Fibroblast of skin of abdomen (primary cell): ENCODE results near the gene NOS1.
"Not testable (repeated sequence)": the region's sequence is repeated elsewhere in the genome, so short reads cannot be mapped to it uniquely, and the experiment has no call there.

Experiments
- DNase-seq: peaks from one replicate; pipeline ENCODE4 v3.0.0-alpha.2; 2013

NOS1 gene

DNA sequence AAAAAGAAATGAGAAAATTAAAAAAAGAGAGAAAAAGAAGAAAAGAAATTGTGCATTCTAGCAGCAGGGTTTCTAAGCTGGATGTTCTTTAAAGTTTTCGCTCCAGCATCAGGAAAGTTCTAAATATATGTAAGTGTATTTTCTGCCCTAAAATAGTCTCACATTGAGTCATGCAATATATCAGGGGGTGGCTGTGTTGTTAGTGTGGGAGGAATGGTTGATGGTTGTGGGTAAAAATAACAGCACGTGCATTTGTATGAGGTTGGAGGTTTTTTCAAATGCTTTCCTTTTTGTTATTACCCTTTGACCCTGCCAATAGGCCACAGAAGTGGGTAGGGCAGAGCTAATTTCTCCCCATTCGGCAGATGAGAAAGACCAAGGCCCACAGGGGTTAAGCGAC lies 106.0 kb downstream of the NOS1 start:
- no peak for DNase-seq

- DNase-seq, result no peak
These were observed 117.9 kb downstream of the NOS1 start for GRCh38 chr12:117243488-117243887.

DNA sequence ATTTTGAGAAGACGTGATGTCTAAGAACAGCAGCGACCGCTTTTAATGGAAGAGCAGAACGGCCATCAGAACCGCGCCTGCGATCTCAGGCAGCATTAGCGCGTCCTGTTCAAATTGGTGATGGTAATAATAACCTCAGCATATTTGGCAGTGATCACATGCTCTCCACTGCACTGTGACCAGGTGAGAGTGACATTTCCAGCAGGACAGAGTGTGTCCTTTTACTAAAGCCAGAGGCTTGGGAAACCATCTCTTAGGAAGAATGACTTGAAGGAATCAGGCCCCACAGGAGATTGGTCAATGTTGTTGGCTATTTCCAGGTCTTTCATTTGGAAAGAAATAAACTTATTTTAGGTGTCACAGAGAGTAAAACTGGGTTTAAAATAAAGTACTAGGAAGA lies 119.7 kb downstream of the NOS1 start:
- DNase-seq, result no peak

DNA sequence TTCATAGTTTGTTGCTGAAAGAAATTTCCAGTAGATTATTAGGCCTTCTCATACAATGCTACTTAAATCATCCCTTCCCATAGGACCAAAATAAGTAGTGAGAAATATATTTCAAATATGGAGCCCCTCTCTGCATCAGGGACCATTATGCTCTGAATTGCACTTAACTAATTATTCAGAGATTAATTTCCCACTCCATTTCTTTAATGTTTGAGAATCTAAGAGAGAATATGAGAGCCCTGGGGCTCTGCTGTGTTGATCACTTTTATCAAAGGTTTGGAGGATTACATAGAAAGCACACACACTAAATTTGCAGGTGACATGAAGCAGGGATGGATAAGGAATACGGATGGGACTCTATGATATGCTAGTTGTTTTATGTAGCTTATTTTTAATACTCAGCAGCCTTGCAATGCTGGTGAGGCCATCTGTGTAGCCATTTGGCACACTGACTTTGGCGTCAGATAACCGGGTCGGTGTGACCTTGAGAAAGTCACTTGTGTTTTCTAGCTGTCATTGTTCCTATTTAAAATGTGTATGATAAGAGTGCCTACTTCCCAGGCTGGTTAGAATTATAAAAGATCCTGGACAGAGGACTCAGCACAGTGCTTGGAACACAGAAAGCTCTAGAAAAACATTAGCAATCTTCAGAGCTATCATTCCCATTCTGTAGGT lies 121.2 kb downstream of the NOS1 start:
- DNase-seq, result no peak

- DNase-seq, result peak; percentile 57
These were observed 124.9 kb downstream of the NOS1 start for GRCh38 chr12:117236456-117237001.

- no peak for DNase-seq
These were observed 126.2 kb downstream of the NOS1 start for GRCh38 chr12:117235261-117235660.

DNA sequence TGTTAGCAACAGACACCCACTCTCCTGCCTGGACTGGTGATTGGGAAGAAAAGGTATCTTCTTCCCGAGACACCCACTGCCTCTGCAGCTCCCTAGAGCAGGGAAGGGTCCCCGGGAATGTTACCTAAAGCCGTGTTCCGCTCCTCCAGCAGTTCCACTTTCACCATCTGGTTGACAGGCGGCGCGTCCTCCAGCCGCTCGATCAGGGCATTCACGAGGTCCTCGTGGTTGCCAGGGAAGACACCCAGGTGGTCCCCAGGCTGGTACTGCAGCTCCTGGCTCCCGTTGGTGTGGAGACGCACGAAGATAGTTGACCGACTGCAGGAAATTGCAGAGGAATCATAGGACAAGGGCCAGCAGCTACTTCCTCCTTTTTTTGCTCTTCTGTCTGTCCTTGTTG lies 127.0 kb downstream of the NOS1 start:
- no peak for DNase-seq

GRCh38 chr12:117231750-117232149 lies 129.7 kb downstream of the NOS1 start:
- DNase-seq, result no peak

GRCh38 chr12:117228239-117228638 lies 133.2 kb downstream of the NOS1 start:
- no peak for DNase-seq

DNA sequence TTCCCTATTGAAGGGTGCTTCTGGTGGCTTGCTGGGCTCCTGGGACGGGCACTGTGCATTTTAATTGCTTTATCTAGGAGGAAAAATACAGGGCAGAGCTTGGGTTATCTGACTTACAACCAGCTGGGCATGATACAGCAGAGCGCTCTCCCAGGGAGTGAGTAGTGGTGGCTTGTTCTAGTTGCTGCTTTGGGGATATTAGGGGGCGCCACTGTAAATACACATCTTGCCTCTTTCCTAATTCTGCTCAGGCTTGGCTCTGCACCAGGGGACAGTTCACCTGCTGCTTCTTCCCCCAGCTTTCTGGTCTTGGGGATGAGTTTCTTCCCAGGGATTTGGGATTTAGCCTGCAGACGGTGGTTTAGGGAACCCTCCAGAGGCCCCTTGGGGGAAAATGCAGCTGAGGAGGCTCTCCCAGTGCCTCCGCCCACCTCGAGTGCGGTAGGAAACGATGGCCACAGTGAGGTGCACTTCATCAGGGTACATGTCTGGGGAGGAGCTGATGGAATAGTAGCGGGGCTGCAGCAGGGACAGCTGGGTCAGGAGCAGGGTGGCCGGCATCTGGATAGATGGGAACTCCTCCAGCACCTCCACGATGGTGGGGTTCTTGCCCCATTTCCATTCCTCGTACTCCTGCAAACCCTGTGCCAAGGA lies 134.3 kb downstream of the NOS1 start:
- DNase-seq, result no peak

DNA sequence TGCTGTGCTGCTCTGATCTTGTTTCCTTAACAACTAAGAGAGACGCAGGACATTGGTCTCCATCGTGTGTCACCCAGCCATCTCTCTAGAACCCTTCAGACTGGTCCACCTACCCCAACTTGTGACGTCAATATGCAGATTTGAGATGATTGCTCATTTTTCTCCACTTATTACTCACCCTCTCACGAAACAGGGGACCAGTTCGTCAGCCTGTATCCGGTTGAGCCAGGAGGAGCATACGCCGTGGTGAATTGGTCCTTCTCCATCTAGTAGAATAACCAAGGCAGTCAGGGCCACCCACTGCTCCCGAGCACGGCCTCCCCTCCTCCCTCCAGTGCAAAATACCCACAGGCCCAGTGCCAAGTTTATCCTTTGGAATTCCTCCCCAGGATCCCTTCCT lies 134.9 kb downstream of the NOS1 start:
- no peak for DNase-seq

DNA sequence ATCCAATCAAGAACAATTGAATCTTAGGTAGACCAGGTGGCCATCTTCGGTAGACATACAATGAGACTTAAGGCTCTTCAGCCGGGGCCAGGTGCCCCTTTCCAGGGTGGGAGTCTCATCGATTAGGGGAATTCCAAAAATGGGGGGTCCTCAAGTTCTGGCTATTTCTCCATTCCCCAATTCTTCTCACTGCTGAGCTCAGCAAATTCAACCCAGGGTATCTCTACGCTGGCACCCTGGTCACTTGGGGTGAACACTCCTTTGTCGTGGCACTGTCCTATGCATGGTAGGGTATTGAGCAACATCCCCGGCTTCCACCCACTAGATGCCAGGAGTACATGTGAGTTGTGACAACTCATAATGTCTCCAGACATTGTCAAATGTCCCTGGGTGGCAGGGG lies 136.2 kb downstream of the NOS1 start:
- no peak for DNase-seq

DNA sequence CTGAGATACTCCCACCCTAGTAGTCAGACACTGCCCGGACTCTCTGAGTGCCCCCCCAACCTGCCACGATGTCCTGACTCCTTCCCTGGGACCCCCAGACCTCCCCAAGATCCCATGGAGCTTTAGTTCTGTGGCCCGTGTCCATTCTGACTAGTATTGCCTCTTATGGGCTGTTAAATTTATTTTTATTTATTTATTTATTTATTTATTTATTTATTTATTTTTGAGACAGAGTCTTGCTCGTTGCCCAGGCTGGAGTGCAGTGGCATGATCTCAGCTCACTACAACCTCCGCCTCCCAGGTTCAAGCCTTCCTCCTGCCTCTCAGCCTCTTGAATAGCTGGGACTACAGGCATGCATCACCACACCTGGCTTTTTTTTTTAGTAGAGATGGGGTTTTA lies 140.5 kb downstream of the NOS1 start:
- DNase-seq, result not testable (repeated sequence)

DNA sequence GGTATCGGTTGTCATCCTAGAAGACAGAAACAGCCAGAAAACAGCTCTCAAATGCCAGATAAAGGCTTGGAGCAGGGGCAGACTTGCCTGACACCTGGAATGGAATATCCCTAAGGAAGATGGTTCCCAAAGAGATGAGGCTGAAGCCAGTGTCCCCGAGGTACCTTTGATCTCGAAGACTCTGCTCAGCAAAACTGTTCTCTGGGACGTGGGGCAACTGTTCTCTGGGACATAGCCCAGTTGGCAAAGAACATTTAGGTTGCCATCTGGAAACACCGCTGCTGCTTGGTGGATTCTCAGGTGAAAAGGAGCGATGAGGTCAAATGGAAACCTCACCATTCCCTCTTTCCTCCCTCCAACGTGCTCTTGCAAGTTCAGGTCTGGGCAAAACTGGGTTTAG lies 143.3 kb downstream of the NOS1 start:
- DNase-seq, result no peak

- no peak for DNase-seq
These were observed 144.7 kb downstream of the NOS1 start for GRCh38 chr12:117216686-117217085.

DNA sequence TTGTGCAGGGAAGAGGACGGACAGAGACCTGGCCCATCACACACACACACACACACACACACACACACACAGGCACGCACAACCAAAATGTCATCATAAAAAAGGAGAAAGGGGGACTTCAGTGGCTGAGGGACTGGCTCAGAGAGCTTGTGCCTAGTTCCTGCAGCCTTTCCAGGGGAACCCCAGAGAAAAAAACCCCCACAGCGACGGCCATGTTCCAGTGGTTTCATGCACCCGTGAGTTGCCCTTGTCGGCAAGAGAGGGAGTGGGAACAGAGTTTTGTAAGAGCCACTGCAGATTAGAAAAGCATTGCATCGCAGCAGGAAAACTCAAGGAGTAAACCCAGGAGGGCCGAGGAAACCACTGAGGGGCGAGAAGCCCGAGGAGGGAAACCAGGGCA lies 146.6 kb downstream of the NOS1 start:
- DNase-seq, result no peak

- DNase-seq, result no peak
These were observed 148.1 kb downstream of the NOS1 start for GRCh38 chr12:117213295-117213808.

- peak; percentile 69 for DNase-seq
These were observed 148.7 kb downstream of the NOS1 start for GRCh38 chr12:117212563-117213190.

DNA sequence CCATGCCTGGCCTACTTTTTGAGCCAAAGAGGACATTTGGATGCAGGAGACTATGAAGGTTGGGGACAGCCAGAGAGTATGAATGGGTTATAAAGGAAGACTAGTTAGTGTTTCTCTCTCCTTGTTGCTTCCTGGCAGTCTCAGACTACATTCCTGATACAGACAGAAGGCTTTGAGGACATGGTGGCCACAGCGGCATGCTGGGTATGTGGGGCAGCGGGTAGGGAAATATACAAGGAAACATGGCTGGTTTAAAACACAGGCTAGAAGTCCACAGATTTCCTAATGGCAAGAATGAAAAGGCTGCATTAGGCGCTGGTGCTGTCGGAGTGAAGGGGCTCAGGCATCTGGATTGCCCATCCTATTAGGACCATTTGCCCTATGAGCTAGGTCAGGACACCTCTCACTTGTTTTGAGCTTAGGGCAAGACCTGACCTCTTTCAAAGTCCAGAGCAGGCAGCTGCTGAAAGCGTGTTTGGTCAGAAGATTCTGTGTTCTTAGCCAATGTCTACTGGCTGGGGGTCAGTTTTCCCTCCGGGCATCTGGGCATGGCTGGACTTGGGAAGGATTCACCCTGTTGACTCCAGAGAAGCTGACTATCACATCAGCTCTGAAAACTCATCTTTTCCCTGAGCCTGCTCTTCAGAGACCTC lies 151.0 kb downstream of the NOS1 start:
- no peak for DNase-seq

DNA sequence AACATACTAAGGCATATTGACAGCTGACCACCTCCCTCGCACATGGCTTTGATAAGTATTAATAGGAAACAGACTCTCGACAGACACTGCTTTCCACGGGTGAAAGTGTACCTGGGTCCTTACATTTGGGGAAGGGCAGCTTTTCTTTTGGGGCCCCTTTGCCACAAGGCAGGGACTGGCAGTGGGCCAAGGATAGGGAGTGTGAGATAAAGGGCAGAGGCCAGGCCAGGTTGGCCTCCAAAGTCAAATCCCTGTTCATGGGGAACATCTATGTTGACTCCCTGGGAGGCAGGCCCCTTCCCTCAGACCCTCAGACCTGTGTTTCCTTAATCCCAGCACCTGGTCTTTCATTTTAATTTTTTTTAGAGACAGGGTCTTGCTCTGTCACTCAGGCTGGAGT lies 151.8 kb downstream of the NOS1 start:
- no peak for DNase-seq

DNA sequence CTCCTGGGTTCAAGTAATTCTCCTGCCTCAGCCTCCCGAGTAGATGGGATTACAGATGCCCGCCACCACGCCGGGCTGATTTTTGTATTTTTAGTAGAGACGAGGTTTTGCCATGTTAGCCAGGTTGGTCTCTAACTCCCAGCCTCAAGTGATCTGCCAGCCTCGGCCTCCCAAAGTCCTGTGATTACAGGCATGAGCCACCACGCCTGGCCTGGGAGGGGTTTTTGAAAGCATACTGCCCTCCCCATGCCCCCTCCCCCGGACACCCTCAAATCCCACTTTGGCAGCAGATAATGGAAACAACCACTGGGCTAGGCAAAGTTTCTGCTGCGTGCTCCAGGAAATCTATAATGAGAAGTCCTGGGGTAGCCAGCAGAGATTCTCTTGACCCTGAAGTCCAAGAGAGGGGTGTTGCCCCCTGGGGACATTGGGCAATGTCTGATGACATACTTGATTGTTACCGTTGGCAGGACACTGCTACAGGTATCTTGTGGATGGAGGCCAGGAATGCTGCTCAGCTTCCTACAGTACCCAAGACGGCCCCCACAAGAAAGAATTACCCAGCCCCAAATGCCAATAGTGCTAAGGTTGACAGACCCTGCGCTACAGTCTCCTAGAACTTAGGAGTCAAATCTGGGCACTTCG lies 152.5 kb downstream of the NOS1 start:
- no peak for DNase-seq

- no peak for DNase-seq
These were observed 153.2 kb downstream of the NOS1 start for GRCh38 chr12:117208206-117208605.

- no peak for DNase-seq
These were observed 153.8 kb downstream of the NOS1 start for GRCh38 chr12:117207675-117208074.
